ENCODE results near the gene REEP6.

GRCh38 chr19:1466018-1466460 is 24.9 kb upstream of the REEP6 start:
- TF ChIP-seq POLR2AphosphoS5 (IDR thresholded peaks at IDR 0.05; ENCODE audit: low read depth, low read length) (no peak), ZNF274 (IDR thresholded peaks at IDR 0.05; ENCODE audit: borderline replicate concordance, extremely low read depth, low read length) (no peak), EGR1 (IDR thresholded peaks at IDR 0.05; ENCODE audit: borderline replicate concordance, low read depth, low read length) (no peak), CTCF (IDR thresholded peaks at IDR 0.05; ENCODE audit: control extremely low read depth in 1 of 3, insufficient read depth in 1 of 3, low read depth in 1 of 3, low read length in 3 of 3) (no peak), EP300 (IDR thresholded peaks at IDR 0.05; ENCODE audit: borderline replicate concordance in 1 of 2, low read depth in 2 of 2, low read length in 2 of 2) (no peak), POLR2A (IDR thresholded peaks at IDR 0.05; ENCODE audit: control extremely low read depth in 1 of 2, low read depth in 2 of 2, low read length in 2 of 2) (no peak), CREB1 (IDR thresholded peaks at IDR 0.05) (no peak), BACH1 (IDR thresholded peaks at IDR 0.05; ENCODE audit: low read length) (no peak), CHD7 (IDR thresholded peaks at IDR 0.05; ENCODE audit: insufficient replicate concordance, low read length) (no peak)

Data from H1 (cell line).